CD8-positive, alpha-beta memory T cell (primary cell): ENCODE data around the gene ZNF121. TPM values are rescaled to one million over a fixed set of nuclear protein-coding genes. Genes with fewer than 3 reads are reported as not detected.
A peak's percentile ranks its signal among the peaks of the same experiment; 100 is the strongest.
"Not testable (repeated sequence)": the region's sequence is repeated elsewhere in the genome, so short reads cannot be mapped to it uniquely, and the experiment has no call there.

ENCODE experiments used
- CTCF ChIA-PET: fragments of 350-600 bp; sonication (Branson Sonifier 250); formaldehyde crosslinking; loops from one replicate; lab custom pipeline; 2021; ENCODE audit warnings: antibody characterized with exemption; lab: Charles Lee
- POLR2A ChIA-PET: fragments of 350-600 bp; sonication (Branson Sonifier 250); formaldehyde crosslinking; loops from one replicate; lab custom pipeline; 2021; ENCODE audit warnings: antibody characterized with exemption; lab: Charles Lee
- DNase-seq, 5 donors: peaks; one replicate each; pipeline versions ENCODE4 v3.0.0 to v3.0.0-alpha.2; 2020 to 2022; ENCODE audit warnings: mixed read lengths in 1 of 5
- H3K27ac ChIP-seq: one replicate; pipeline ENCODE4 v1.7.0; 2013; ENCODE audit warnings: low read depth, mild to moderate bottlenecking, low read length, moderate library complexity
- H3K27me3 ChIP-seq: 2 replicates; pipeline ENCODE4 v1.7.0; 2013; ENCODE audit warnings: low read length, mild to moderate bottlenecking; ENCODE audit not compliant: insufficient read depth, poor library complexity, severe bottlenecking
- H3K36me3 ChIP-seq: 2 replicates; pipeline ENCODE4 v1.7.0; 2013; ENCODE audit warnings: mild to moderate bottlenecking, low read length, moderate library complexity; ENCODE audit not compliant: insufficient read depth
- H3K4me1 ChIP-seq: 2 replicates; pipeline ENCODE4 v1.7.0; 2013; ENCODE audit warnings: mild to moderate bottlenecking, low read length, moderate library complexity; ENCODE audit not compliant: insufficient read depth
- H3K4me3 ChIP-seq: 2 replicates; pipeline ENCODE4 v1.7.0; 2013; ENCODE audit warnings: mild to moderate bottlenecking, low read length
- H3K9me3 ChIP-seq: 2 replicates; pipeline ENCODE4 v1.7.0; 2013; ENCODE audit warnings: mild to moderate bottlenecking, low read length
- H3K27ac Mint-ChIP-seq, 8 donors: one replicate each; pipeline ENCODE4 v1.8.0; 2020 to 2021; ENCODE audit warnings: mixed read lengths in 8 of 8, mild to moderate bottlenecking in 6 of 8, inconsistent platforms in 3 of 8, moderate library complexity in 3 of 8
- H3K27me3 Mint-ChIP-seq, 2 donors: one replicate each; pipeline ENCODE4 v1.8.0; 2020 to 2021; ENCODE audit warnings: mixed read lengths in 2 of 2, mild to moderate bottlenecking in 1 of 2, moderate library complexity in 1 of 2
- H3K36me3 Mint-ChIP-seq, 3 donors: one replicate each; pipeline ENCODE4 v1.8.0; 2020 to 2021; ENCODE audit warnings: mixed read lengths in 3 of 3, inconsistent platforms in 1 of 3, mild to moderate bottlenecking in 1 of 3
- H3K4me1 Mint-ChIP-seq, 3 donors: one replicate each; pipeline ENCODE4 v1.8.0; 2020 to 2021; ENCODE audit warnings: mixed read lengths in 3 of 3, inconsistent platforms in 1 of 3, mild to moderate bottlenecking in 1 of 3
- H3K4me3 Mint-ChIP-seq, 7 donors: one replicate each; pipeline ENCODE4 v1.8.0; 2020 to 2021; ENCODE audit warnings: mixed read lengths in 7 of 7, mild to moderate bottlenecking in 6 of 7, moderate library complexity in 4 of 7, inconsistent platforms in 2 of 7
- H3K9me3 Mint-ChIP-seq, 5 donors: one replicate each; pipeline ENCODE4 v1.8.0; 2020 to 2022; ENCODE audit warnings: mixed read lengths in 5 of 5, mild to moderate bottlenecking in 3 of 5, moderate library complexity in 2 of 5, inconsistent platforms in 1 of 5
- polyA plus RNA-seq: library from polyadenylated mRNA; unstranded; fragments of 300-500 nt; fragmentation: Illumina TruSeq; gene quantifications from one replicate; pipeline ENCODE4 v1.2.3, GENCODE V29; 2021
- total RNA-seq, 2 experiments: library from RNA; stranded (reverse); gene quantifications; one replicate each; pipeline ENCODE4 v1.2.3, GENCODE V29; 2021

ZNF121 gene
- total and polyA plus RNA-seq, 3 experiments from 2014 or later, result 4.1 to 90.2 (median 87.1) TPM

DNA sequence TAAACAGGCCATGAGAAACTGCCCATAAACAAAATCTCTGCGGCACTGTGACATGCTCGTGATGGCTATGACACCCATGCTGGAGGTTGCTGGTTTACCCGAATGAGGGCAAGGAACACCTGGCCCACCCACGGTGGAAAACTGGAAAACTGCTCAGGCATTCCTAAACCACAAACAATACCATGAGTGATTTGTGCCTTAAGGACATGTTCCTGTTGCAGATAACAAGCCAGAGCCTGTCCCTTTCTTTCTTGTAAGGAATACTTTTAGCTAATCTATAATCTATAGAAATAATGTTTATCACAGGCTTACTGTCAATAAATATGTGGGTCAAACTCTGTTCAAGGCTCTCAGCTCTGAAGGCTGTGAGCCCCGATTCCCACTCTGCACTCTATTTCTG is 24.6 kb upstream of the ZNF121 start:
- no peak overlapping the region for H3K4me3 ChIP-seq
- H3K27ac ChIP-seq, result no peak overlapping the region
- Mint-ChIP-seq H3K4me3 (no peak overlapping the region), H3K36me3 (peaks cover 36 to 71% (median 59%) of the 10 kb centered on the region in 3 donors), H3K27me3 (no peaks in the 10 kb centered on the region), H3K27ac (no peak overlapping the region), H3K9me3 (peaks cover 24 to 75% (median 64%) of the 10 kb centered on the region in 5 donors), H3K4me1 (no peaks in the 10 kb centered on the region)
- ChIA-PET POLR2A (no interaction called here), CTCF (no interaction called here)
- H3K36me3 ChIP-seq, result peaks cover 43% of the 10 kb centered on the region
- no peak for DNase-seq
- no peaks in the 10 kb centered on the region for H3K27me3 ChIP-seq
- no peaks in the 10 kb centered on the region for H3K4me1 ChIP-seq
- peaks cover 43% of the 10 kb centered on the region for H3K9me3 ChIP-seq

DNA sequence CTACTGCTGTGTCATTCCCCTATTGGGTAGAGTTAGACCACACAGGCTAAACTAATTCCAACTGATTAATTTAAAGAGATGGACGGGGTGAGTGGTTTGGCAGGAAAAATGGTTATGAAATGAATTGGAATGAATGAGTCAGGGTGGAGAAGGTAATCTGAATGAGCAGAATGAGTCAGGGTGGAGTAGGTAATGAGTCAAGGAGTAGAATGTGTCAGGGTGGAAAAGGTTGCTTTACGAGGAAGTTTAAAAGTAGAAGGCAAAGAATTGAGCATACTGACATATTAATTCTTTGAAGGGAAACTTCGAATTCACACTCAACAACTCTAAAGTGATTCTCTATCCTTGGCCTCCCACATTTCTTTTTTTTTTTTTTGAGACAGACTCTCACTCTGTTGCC is 12.7 kb upstream of the ZNF121 start:
- Histone ChIP-seq H3K36me3 (no peaks in the 10 kb centered on the region), H3K27ac (no peak overlapping the region), H3K4me1 (no peaks in the 10 kb centered on the region), H3K4me3 (no peak overlapping the region), H3K9me3 (no peaks in the 10 kb centered on the region), H3K27me3 (no peaks in the 10 kb centered on the region)
- CTCF ChIA-PET, result no interaction called here
- no peak for DNase-seq
- Mint-ChIP-seq H3K4me1 (no peaks in the 10 kb centered on the region), H3K4me3 (no peak overlapping the region), H3K27me3 (peaks cover 11 to 21% of the 10 kb centered on the region in 2 donors), H3K27ac (no peak overlapping the region), H3K36me3 (peaks cover 0 to 13% (median 4%) of the 10 kb centered on the region in 3 donors), H3K9me3 (peaks cover 0 to 27% (median 17%) of the 10 kb centered on the region in 5 donors)
- POLR2A ChIA-PET, result no interaction called here

DNA sequence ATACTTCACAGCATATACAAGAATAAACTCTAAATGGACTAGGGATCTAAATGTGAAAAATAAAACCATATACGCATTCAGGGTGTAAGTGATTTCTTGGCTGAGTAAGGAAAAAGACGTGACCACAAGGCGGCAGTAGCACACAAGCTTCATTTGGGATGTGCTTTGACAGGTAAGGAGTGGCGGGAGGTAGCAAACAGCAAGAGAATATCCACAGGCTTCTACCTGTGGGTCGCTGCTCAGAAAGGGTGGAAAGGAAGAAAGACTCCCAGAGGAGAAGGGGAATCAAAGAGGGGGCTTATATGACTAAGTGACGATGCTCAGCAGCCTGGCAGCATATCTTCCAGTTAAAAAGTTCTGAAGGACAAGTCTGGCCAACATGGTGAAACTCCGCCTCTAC is 2.5 kb upstream of the ZNF121 start:
- H3K27ac ChIP-seq, result no peak overlapping the region
- no peak overlapping the region for H3K4me3 ChIP-seq
- H3K9me3 Mint-ChIP-seq, result no peaks in the 10 kb centered on the region
- peaks cover 0 to 15% (median 3%) of the 10 kb centered on the region in 3 donors for H3K36me3 Mint-ChIP-seq
- peaks cover 11 to 22% of the 10 kb centered on the region in 2 donors for H3K27me3 Mint-ChIP-seq
- peak overlapping the region in 1 of 8 donors; percentile 0 for H3K27ac Mint-ChIP-seq
- CTCF ChIA-PET, result interaction anchor here (1.1 to 1.7 kb wide), 6 partner anchors 13 to 276 kb away, joined by 3 to 8 read pairs (median 6); partner anchors contain the start of gene ZNF699
- peak overlapping the region in 2 of 7 donors; percentile 1 to 3 for H3K4me3 Mint-ChIP-seq
- H3K4me1 ChIP-seq, result peaks cover 19% of the 10 kb centered on the region
- H3K27me3 ChIP-seq, result no peaks in the 10 kb centered on the region
- DNase-seq, result peak; percentile 52 to 83 (median 62)
- H3K9me3 ChIP-seq, result no peaks in the 10 kb centered on the region
- no peaks in the 10 kb centered on the region for H3K36me3 ChIP-seq
- POLR2A ChIA-PET, result no interaction called here
- peaks cover 20 to 30% (median 28%) of the 10 kb centered on the region in 3 donors for H3K4me1 Mint-ChIP-seq

DNA sequence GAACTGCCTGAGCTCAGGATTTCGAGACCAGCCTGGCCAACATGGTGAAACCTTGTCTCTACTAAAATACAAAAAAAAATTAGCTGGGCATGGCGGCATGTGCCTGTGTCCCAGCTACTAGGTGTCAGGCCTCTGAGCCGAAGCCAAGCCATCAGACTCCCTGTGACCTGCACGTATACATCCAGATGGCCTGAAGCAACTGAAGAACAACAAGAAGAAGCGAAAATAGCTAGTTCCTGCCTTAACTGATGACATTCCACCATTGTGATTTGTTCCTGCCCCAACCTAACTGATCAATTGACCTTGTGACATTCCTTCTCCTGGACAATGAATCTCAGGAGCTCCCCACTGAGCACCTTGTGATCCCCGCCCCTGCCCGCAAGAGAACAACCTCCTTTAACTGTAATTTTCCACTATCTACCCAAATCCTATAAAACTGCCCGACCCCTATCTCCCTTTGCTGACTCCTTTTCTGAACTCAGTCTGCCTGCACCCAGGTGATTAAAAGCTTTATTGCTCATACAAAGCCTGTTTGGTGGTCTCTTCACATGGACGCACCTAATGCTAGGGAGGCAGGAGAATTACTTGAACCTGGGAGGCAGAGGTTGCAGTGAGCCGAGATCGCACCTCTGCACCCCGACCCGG is 2.1 kb downstream of the ZNF121 start:
- CTCF ChIA-PET, result interaction anchor here (0.7 kb wide), 1 partner anchor 227 kb away, joined by 3 read pairs; no protein-coding TSS in a partner anchor
- H3K27me3 Mint-ChIP-seq, H3K27ac ChIP-seq, H3K27me3 ChIP-seq, H3K36me3 ChIP-seq, H3K4me3 ChIP-seq, H3K9me3 Mint-ChIP-seq, H3K9me3 ChIP-seq, DNase-seq: not testable (repeated sequence)
- POLR2A ChIA-PET, result interaction anchor here (0.6 kb wide), 1 partner anchor 19 kb away, joined by 4 read pairs; no protein-coding TSS in a partner anchor
- Mint-ChIP-seq H3K4me3 (peak overlapping the region; percentile 70 to 99 (median 81)), H3K27ac (peak overlapping the region; percentile 38 to 95 (median 85)), H3K36me3 (peaks cover 17 to 40% (median 20%) of the 10 kb centered on the region in 3 donors), H3K4me1 (peaks cover 52 to 67% (median 65%) of the 10 kb centered on the region in 3 donors)
- H3K4me1 ChIP-seq, result peaks cover 22% of the 10 kb centered on the region

DNA sequence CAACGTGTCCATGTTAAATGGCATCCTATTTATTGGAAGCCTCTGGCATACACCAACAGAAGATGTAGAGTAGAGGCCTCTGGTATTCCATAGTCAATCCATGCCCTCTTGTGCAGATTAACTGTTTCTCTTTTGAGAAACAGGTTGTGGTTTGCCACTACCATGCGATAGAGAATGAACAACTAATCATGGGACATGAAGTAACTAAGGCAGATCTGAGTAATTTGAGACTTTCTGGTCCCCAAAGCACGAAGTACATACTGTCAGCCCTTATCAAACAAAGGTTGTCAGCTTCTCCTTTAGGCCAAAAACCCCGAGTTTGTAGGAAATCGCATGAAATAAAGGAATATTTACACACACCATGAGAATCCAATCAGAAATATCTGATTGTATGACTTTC is 3.6 kb downstream of the ZNF121 start:
- peaks cover 17 to 49% (median 35%) of the 10 kb centered on the region in 3 donors for H3K36me3 Mint-ChIP-seq
- ChIA-PET CTCF (no interaction called here), POLR2A (no interaction called here)
- Histone ChIP-seq H3K27ac (no peak overlapping the region), H3K27me3 (no peaks in the 10 kb centered on the region), H3K9me3 (peaks cover 13% of the 10 kb centered on the region), H3K36me3 (no peaks in the 10 kb centered on the region), H3K4me1 (peaks cover 22% of the 10 kb centered on the region), H3K4me3 (no peak overlapping the region)
- peak overlapping the region in 4 of 8 donors; percentile 18 to 81 (median 40) for H3K27ac Mint-ChIP-seq
- H3K9me3 Mint-ChIP-seq, result peaks cover 0 to 21% (median 12%) of the 10 kb centered on the region in 5 donors
- DNase-seq, result no peak
- H3K4me1 Mint-ChIP-seq, result peaks cover 60 to 73% (median 73%) of the 10 kb centered on the region in 3 donors
- peak overlapping the region in 6 of 7 donors; percentile 5 to 87 (median 26) for H3K4me3 Mint-ChIP-seq
- peaks cover 0 to 6% of the 10 kb centered on the region in 2 donors for H3K27me3 Mint-ChIP-seq

DNA sequence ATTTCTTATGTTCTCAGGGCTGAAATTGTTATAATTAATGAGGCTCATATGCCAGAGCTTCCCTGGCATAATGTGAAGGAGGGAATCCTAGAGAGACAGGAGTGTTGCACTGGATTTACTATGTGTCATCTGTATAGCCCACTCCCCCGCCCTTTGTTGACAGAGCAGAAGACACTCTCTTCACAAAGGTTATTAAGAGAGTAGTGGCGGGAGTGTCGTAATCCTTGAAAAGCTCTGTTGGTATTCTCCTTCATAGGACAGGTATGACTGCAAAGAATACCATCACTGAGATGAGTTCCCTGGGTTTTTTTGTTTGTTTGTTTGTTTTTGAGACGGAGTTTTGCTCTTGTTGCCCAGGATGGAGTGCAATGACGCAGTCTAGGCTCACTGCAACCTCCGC is 14.0 kb downstream of the ZNF121 start:
- no peak for DNase-seq
- Histone ChIP-seq H3K36me3 (peaks cover 40% of the 10 kb centered on the region), H3K27ac (no peak overlapping the region), H3K27me3 (no peaks in the 10 kb centered on the region), H3K4me1 (no peaks in the 10 kb centered on the region), H3K9me3 (peaks cover 81% of the 10 kb centered on the region), H3K4me3 (no peak overlapping the region)
- Mint-ChIP-seq H3K27me3 (no peaks in the 10 kb centered on the region), H3K9me3 (peaks cover 43 to 94% (median 90%) of the 10 kb centered on the region in 5 donors), H3K36me3 (peaks cover 48 to 86% (median 78%) of the 10 kb centered on the region in 3 donors), H3K27ac (no peak overlapping the region), H3K4me1 (peaks cover 16 to 28% (median 25%) of the 10 kb centered on the region in 3 donors), H3K4me3 (no peak overlapping the region)
- POLR2A ChIA-PET, result interaction anchor here (0.6 kb wide), 1 partner anchor 1564 kb away, joined by 4 read pairs; no protein-coding TSS in a partner anchor
- CTCF ChIA-PET, result no interaction called here

DNA sequence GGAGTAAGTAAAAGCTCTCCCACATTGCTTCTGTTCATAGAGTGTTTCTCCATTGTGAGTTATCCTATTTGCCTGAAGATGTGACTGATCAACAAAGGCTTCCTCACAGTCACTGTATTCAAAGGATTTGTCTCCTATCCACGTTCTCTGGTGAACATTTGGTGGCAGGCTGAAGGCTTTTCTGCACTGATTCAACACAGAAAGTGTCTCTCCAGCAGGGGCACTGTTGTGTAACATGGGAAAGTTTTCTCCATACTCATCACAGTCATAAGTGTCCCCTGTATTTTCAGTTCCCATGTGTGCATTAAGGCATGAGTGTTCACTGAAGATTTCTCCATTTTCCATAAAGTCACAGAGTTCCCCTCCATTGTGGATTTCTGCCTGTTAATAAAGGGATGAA is 17.6 kb downstream of the ZNF121 start:
- Histone ChIP-seq H3K9me3 (peaks cover 80% of the 10 kb centered on the region), H3K27me3 (no peaks in the 10 kb centered on the region), H3K36me3 (peaks cover 53% of the 10 kb centered on the region), H3K27ac (no peak overlapping the region), H3K4me3 (peak overlapping the region; percentile 34), H3K4me1 (no peaks in the 10 kb centered on the region)
- H3K4me1 Mint-ChIP-seq, result peaks cover 3 to 10% (median 6%) of the 10 kb centered on the region in 3 donors
- DNase-seq, result no peak
- H3K4me3 Mint-ChIP-seq, result no peak overlapping the region
- H3K36me3 Mint-ChIP-seq, result peaks cover 46 to 88% (median 78%) of the 10 kb centered on the region in 3 donors
- ChIA-PET POLR2A (no interaction called here), CTCF (no interaction called here)
- H3K9me3 Mint-ChIP-seq, result peaks cover 42 to 95% (median 91%) of the 10 kb centered on the region in 5 donors
- H3K27me3 Mint-ChIP-seq, result no peaks in the 10 kb centered on the region
- no peak overlapping the region for H3K27ac Mint-ChIP-seq
